Astrocyte (in vitro differentiated cells and primary cell): ENCODE data around the gene SLC25A41. TPM values are rescaled to one million over a fixed set of nuclear protein-coding genes. Genes with fewer than 3 reads are reported as not detected.

Experiments
- DNase-seq: peaks from one replicate; pipeline ENCODE4 v3.0.0-alpha.2; 2010; ENCODE audit warnings: low read depth
- FAIRE-seq: peaks from 2 replicates; lab custom pipeline; 2011; peaks lifted over from hg19 to GRCh38; lab: Jason Lieb, UNC
- H2AFZ ChIP-seq: 2 replicates; pipeline ENCODE4 v1.6.0; 2012; ENCODE audit warnings: low read depth, low read length, inconsistent platforms
- H3K27ac ChIP-seq: 2 replicates; pipeline ENCODE4 v1.5.1; 2011; ENCODE audit warnings: low read depth, low read length, inconsistent platforms
- H3K27me3 ChIP-seq: 2 replicates; pipeline ENCODE4 v1.6.0; 2011; ENCODE audit warnings: low read length, inconsistent platforms; ENCODE audit not compliant: insufficient read depth
- H3K36me3 ChIP-seq: 2 replicates; pipeline ENCODE4 v1.5.1; 2011; ENCODE audit warnings: low read length, inconsistent platforms; ENCODE audit not compliant: insufficient read depth
- H3K4me1 ChIP-seq: 2 replicates; pipeline ENCODE4 v1.5.1; 2011; ENCODE audit warnings: low read length, inconsistent platforms; ENCODE audit not compliant: insufficient read depth
- H3K4me2 ChIP-seq: 2 replicates; pipeline ENCODE4 v1.6.0; 2012; ENCODE audit warnings: low read length, inconsistent platforms
- H3K4me3 ChIP-seq: 2 replicates; pipeline ENCODE4 v1.5.1; 2011; ENCODE audit warnings: low read depth, mild to moderate bottlenecking, low read length, inconsistent platforms; ENCODE audit not compliant: insufficient read depth
- H3K79me2 ChIP-seq: 2 replicates; pipeline ENCODE4 v1.6.0; 2012; ENCODE audit warnings: mild to moderate bottlenecking, low read length, inconsistent platforms; ENCODE audit not compliant: insufficient read depth
- H3K9ac ChIP-seq: 2 replicates; pipeline ENCODE4 v1.6.0; 2012; ENCODE audit warnings: mild to moderate bottlenecking, low read length, inconsistent platforms
- H3K9me3 ChIP-seq: 2 replicates; pipeline ENCODE4 v1.5.1; 2012; ENCODE audit warnings: low read depth, mild to moderate bottlenecking, low read length, inconsistent platforms; ENCODE audit not compliant: insufficient read depth
- H4K20me1 ChIP-seq: 2 replicates; pipeline ENCODE4 v1.6.0; 2012; ENCODE audit warnings: low read length, inconsistent platforms; ENCODE audit not compliant: insufficient read depth
- H3K27ac Mint-ChIP-seq: one replicate; pipeline ENCODE4 v1.8.0; 2021; ENCODE audit warnings: mild to moderate bottlenecking, mixed read lengths; ENCODE audit not compliant: unreplicated experiment
- H3K27me3 Mint-ChIP-seq: one replicate; pipeline ENCODE4 v1.8.0; 2021; ENCODE audit warnings: low read depth, mixed read lengths; ENCODE audit not compliant: unreplicated experiment
- H3K36me3 Mint-ChIP-seq: one replicate; pipeline ENCODE4 v1.8.0; 2021; ENCODE audit warnings: low read depth, mixed read lengths; ENCODE audit not compliant: unreplicated experiment
- H3K4me1 Mint-ChIP-seq: one replicate; pipeline ENCODE4 v1.8.0; 2021; ENCODE audit warnings: low read depth, mixed read lengths; ENCODE audit not compliant: unreplicated experiment
- H3K4me3 Mint-ChIP-seq: one replicate; pipeline ENCODE4 v1.8.0; 2021; ENCODE audit warnings: mild to moderate bottlenecking, moderate library complexity, mixed read lengths; ENCODE audit not compliant: unreplicated experiment
- H3K9me3 Mint-ChIP-seq: one replicate; pipeline ENCODE4 v1.8.0; 2021; ENCODE audit warnings: mild to moderate bottlenecking, mixed read lengths; ENCODE audit not compliant: unreplicated experiment
- EZH2 ChIP-seq: IDR thresholded peaks from 2 replicates; pipeline ENCODE4 v1.6.1; 2012; ENCODE audit warnings: mild to moderate bottlenecking, low read length, inconsistent platforms; ENCODE audit not compliant: insufficient read depth
- total RNA-seq: library from RNA; stranded (reverse); gene quantifications from 2 replicates; pipeline ENCODE4 v1.2.1, GENCODE V29; 2021
- TF ChIP-seq, protein P1 (sequence below): IDR thresholded peaks from 2 replicates; pipeline ENCODE4 v1.5.1; 2011; ENCODE audit warnings: low read depth, mild to moderate bottlenecking, inconsistent platforms, low read length, moderate library complexity; ENCODE audit not compliant: insufficient read depth

Gene SLC25A41
- total RNA-seq, 1 donor from 2014 or later = 0.75 TPM

DNA sequence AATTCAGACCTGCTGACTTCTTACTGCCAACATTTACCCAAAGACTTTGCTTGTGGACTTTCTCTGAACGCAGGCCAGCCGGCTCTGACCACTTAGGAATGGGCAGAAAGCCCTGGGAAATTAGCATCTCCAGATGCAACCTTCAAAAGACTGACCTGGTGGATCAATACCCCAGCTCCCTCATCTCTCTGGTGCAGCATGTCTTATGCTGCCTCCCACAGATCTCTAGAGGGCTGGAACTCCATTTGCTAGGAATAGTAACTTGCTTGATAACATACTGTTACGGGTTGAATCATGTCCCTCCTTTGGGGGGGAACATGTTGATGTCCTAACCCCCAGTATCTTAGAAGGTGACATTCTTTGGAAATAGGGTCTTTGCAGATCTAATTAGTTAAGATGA lies 12.9 kb upstream of the SLC25A41 start:
- Histone ChIP-seq H3K27me3 (no peaks in the 10 kb centered on the region), H4K20me1 (no peaks in the 10 kb centered on the region), H2AFZ (no peak overlapping the region), H3K4me3 (no peak overlapping the region), H3K9me3 (no peaks in the 10 kb centered on the region), H3K4me2 (no peak overlapping the region), H3K9ac (no peak overlapping the region), H3K4me1 (no peaks in the 10 kb centered on the region), H3K79me2 (no peaks in the 10 kb centered on the region), H3K27ac (no peak overlapping the region), H3K36me3 (no peaks in the 10 kb centered on the region)
- no peak overlapping the region for H3K4me3 Mint-ChIP-seq
- H3K4me1 Mint-ChIP-seq = no peaks in the 10 kb centered on the region
- H3K9me3 Mint-ChIP-seq = peaks cover 2% of the 10 kb centered on the region
- DNase-seq = no peak
- TF ChIP-seq EZH2 = no peak
- TF ChIP-seq, protein P1, sequence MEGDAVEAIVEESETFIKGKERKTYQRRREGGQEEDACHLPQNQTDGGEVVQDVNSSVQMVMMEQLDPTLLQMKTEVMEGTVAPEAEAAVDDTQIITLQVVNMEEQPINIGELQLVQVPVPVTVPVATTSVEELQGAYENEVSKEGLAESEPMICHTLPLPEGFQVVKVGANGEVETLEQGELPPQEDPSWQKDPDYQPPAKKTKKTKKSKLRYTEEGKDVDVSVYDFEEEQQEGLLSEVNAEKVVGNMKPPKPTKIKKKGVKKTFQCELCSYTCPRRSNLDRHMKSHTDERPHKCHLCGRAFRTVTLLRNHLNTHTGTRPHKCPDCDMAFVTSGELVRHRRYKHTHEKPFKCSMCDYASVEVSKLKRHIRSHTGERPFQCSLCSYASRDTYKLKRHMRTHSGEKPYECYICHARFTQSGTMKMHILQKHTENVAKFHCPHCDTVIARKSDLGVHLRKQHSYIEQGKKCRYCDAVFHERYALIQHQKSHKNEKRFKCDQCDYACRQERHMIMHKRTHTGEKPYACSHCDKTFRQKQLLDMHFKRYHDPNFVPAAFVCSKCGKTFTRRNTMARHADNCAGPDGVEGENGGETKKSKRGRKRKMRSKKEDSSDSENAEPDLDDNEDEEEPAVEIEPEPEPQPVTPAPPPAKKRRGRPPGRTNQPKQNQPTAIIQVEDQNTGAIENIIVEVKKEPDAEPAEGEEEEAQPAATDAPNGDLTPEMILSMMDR = no peak
- FAIRE-seq = no peak
- no peak overlapping the region for H3K27ac Mint-ChIP-seq
- no peaks in the 10 kb centered on the region for H3K27me3 Mint-ChIP-seq
- H3K36me3 Mint-ChIP-seq = peaks cover 11% of the 10 kb centered on the region

DNA sequence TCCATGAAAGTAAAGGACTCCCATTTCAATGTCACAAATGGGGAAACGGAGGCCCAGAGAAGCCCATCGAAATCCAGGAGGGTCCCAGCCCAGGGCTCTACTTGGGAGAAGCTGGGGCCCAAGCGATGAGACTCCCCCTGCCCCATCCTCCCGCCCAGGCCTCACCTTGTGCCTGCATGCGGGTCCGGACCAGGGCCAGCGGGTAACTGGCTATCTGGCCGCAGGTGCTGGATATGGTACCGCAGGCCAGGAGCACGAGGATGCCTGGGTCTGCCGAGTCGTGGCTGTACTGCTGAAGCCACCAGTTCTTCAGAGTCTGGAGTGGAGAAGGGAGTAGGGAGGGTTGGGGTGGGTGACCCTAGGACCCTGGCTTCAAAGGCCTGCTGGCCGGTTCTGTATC lies 10.4 kb upstream of the SLC25A41 start:
- Histone ChIP-seq H2AFZ (no peak overlapping the region), H3K9me3 (no peaks in the 10 kb centered on the region), H3K79me2 (no peaks in the 10 kb centered on the region), H3K27ac (no peak overlapping the region), H3K36me3 (no peaks in the 10 kb centered on the region), H3K9ac (no peak overlapping the region), H3K27me3 (no peaks in the 10 kb centered on the region), H3K4me1 (no peaks in the 10 kb centered on the region), H4K20me1 (no peaks in the 10 kb centered on the region), H3K4me3 (no peak overlapping the region), H3K4me2 (no peak overlapping the region)
- peaks cover 2% of the 10 kb centered on the region for H3K9me3 Mint-ChIP-seq
- H3K4me1 Mint-ChIP-seq = no peaks in the 10 kb centered on the region
- H3K27ac Mint-ChIP-seq = no peak overlapping the region
- H3K4me3 Mint-ChIP-seq = no peak overlapping the region
- peaks cover under 1% of the 10 kb centered on the region for H3K27me3 Mint-ChIP-seq
- FAIRE-seq (no peak), DNase-seq (no peak)
- H3K36me3 Mint-ChIP-seq = peaks cover 12% of the 10 kb centered on the region
- TF ChIP-seq, protein P1 = no peak
- TF ChIP-seq EZH2 = no peak

DNA sequence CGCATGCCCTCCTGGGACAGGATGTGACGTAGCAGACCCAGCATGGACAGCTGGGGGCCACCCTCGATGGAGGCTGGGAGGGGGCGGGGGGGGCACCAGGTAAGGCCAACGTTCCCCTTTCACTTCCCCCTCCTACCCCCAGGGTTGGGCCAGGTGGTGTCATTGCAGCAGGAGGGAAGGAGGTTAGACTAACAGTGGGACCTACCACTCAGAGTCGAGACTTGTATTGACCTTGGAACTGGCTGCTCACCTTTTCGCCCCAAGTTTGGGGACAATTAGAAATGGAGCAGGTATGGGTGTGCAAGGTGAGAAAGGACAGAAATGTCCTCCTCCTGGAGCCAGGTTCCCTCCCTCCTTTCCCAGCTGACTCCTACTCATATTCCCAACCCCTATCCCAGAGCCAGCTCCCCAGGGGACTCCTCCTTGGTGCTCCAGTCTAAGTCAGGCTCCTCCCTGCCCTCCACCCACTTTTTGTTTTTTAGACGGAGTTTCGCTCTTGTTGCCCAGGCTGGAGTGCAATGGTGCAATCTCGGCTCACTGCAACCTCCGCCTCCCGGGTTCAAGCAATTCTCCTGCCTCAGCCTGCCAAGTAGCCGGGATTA lies 8.6 kb upstream of the SLC25A41 start:
- Histone ChIP-seq H3K36me3 (no peaks in the 10 kb centered on the region), H3K79me2 (no peaks in the 10 kb centered on the region), H3K4me2 (no peak overlapping the region), H4K20me1 (no peaks in the 10 kb centered on the region), H3K27ac (no peak overlapping the region), H2AFZ (no peak overlapping the region), H3K4me1 (no peaks in the 10 kb centered on the region), H3K9ac (no peak overlapping the region), H3K9me3 (no peaks in the 10 kb centered on the region), H3K27me3 (no peaks in the 10 kb centered on the region), H3K4me3 (no peak overlapping the region)
- Mint-ChIP-seq H3K27ac (no peak overlapping the region), H3K9me3 (peaks cover 2% of the 10 kb centered on the region), H3K27me3 (peaks cover 4% of the 10 kb centered on the region), H3K36me3 (peaks cover 14% of the 10 kb centered on the region), H3K4me3 (no peak overlapping the region), H3K4me1 (no peaks in the 10 kb centered on the region)
- DNase-seq (no peak), FAIRE-seq (no peak)
- TF ChIP-seq EZH2 = no peak
